Measurements from ENCODE around the gene SSR1.
"Not testable (repeated sequence)": the region's sequence is repeated elsewhere in the genome, so short reads cannot be mapped to it uniquely, and the experiment has no call there.

SSR1 gene

GRCh38 chr6:7339007-7339732 lies 26.2 kb upstream of the SSR1 start:
- DNase-seq (ENCODE audit: low read depth); H3K4me3 ChIP-seq (ENCODE audit: control insufficient read depth, low read depth, low read length): not testable (repeated sequence)
- TF ChIP-seq, protein P1, sequence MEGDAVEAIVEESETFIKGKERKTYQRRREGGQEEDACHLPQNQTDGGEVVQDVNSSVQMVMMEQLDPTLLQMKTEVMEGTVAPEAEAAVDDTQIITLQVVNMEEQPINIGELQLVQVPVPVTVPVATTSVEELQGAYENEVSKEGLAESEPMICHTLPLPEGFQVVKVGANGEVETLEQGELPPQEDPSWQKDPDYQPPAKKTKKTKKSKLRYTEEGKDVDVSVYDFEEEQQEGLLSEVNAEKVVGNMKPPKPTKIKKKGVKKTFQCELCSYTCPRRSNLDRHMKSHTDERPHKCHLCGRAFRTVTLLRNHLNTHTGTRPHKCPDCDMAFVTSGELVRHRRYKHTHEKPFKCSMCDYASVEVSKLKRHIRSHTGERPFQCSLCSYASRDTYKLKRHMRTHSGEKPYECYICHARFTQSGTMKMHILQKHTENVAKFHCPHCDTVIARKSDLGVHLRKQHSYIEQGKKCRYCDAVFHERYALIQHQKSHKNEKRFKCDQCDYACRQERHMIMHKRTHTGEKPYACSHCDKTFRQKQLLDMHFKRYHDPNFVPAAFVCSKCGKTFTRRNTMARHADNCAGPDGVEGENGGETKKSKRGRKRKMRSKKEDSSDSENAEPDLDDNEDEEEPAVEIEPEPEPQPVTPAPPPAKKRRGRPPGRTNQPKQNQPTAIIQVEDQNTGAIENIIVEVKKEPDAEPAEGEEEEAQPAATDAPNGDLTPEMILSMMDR (IDR thresholded peaks at IDR 0.05; ENCODE audit: control insufficient read depth, insufficient read depth, low read depth, low read length, missing control alignments): peak; percentile 36

DNA sequence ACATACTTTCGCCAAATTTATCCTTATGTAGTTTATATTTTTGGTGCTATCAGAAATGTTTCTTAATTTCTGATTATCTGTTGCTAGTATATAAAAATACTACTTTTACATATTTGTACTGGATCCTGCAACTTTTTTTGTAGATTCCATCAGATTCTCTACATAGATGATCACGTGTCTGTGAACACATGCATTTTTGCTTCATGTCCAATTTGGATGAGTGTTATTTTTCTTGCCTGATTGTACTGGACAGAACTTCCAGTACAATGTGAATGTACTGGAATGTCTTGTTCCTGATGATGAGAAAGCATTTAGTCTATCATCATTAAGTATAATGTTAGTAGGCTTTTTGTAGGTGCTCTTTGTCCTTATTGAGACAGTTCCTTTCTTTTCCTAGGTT lies 25.0 kb upstream of the SSR1 start:
- H3K4me3 ChIP-seq (ENCODE audit: control insufficient read depth, low read depth, low read length): no peak overlapping the region
- DNase-seq (ENCODE audit: low read depth): no peak
- TF ChIP-seq, protein P1 (IDR thresholded peaks at IDR 0.05; ENCODE audit: control insufficient read depth, insufficient read depth, low read depth, low read length, missing control alignments): no peak

GRCh38 chr6:7335519-7335918 lies 22.5 kb upstream of the SSR1 start:
- no peak overlapping the region for H3K4me3 ChIP-seq (ENCODE audit: control insufficient read depth, low read depth, low read length)
- DNase-seq (ENCODE audit: low read depth): no peak
- TF ChIP-seq, protein P1 (IDR thresholded peaks at IDR 0.05; ENCODE audit: control insufficient read depth, insufficient read depth, low read depth, low read length, missing control alignments): no peak

GRCh38 chr6:7334685-7335084 lies 21.7 kb upstream of the SSR1 start:
- no peak for DNase-seq (ENCODE audit: low read depth)
- H3K4me3 ChIP-seq (ENCODE audit: control insufficient read depth, low read depth, low read length): no peak overlapping the region
- TF ChIP-seq, protein P1 (IDR thresholded peaks at IDR 0.05; ENCODE audit: control insufficient read depth, insufficient read depth, low read depth, low read length, missing control alignments): no peak

- no peak for DNase-seq (ENCODE audit: low read depth)
- no peak overlapping the region for H3K4me3 ChIP-seq (ENCODE audit: control insufficient read depth, low read depth, low read length)
- TF ChIP-seq, protein P1 (IDR thresholded peaks at IDR 0.05; ENCODE audit: control insufficient read depth, insufficient read depth, low read depth, low read length, missing control alignments): no peak
These were observed 19.2 kb upstream of the SSR1 start for GRCh38 chr6:7332090-7332745.

DNA sequence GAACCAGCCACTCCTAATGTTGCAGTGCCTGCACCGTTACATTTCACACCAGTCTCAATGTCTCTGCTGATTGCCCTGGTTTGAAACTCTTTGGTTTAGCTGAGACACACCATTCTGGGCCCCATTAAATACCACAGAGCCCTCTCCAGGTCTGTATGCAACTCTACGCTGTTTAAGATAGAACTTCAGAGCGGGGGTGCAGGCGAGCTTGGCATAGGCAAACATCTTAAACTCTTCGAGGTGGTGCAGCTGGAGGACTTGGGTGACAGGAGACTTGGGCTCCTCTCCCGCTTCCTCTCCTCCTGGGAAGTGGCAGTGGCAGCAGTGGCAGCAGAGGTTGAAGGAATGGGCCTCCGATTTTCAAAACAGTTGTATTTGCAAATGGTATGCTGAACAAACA lies 18.5 kb upstream of the SSR1 start:
- no peak overlapping the region for H3K4me3 ChIP-seq (ENCODE audit: control insufficient read depth, low read depth, low read length)
- TF ChIP-seq, protein P1 (IDR thresholded peaks at IDR 0.05; ENCODE audit: control insufficient read depth, insufficient read depth, low read depth, low read length, missing control alignments): no peak
- no peak for DNase-seq (ENCODE audit: low read depth)

All from AG09309 (cell line).